Pons (tissue), 1 donor: Measurements from ENCODE around the gene DACH1.
"Not testable (repeated sequence)": the region's sequence is repeated elsewhere in the genome, so short reads cannot be mapped to it uniquely, and the experiment has no call there.

Source experiments
- DNase-seq: peaks from one replicate; pipeline ENCODE4 v3.0.0-alpha.2; 2016; ENCODE audit warnings: low spot score

Gene DACH1

DNA sequence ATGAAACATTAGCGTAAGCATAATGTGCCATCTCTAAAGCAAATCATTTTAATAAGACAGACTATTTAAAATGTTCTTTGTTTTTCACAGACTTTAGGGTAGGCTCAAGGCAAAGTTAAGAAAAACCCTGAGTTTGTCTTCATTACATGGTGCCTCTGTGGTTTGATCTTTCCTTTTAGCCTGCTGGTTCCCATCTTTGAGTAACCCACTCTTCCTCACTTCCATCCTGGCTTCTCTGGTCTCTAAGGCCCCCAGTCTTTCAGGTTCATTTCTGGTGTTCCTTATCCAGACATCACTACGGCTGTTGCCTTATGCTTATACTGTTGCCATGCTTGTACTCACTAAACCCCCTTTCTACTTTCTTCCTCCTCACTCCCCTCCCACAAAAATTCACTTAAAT lies 38.4 kb downstream of the DACH1 start:
- DNase-seq, result no peak

DNA sequence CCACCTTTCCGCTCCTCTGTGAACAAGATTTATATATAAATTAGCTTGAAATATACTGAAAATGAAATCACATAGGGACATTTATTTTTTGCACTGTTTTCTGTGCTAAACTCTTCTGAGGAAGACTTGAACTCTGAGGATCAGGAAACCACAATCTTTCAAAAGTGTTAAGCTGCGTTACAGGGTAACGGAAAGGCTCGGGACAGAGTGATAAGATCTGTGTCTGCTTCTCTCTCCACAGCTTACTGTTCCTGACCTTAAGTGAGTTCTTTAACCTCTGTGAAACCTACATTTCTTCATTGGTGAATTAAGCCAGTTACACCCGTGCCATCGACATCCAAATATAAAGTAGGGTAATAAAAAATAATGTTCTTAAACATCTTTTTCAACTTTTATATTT lies 38.9 kb downstream of the DACH1 start:
- DNase-seq, result no peak

DNA sequence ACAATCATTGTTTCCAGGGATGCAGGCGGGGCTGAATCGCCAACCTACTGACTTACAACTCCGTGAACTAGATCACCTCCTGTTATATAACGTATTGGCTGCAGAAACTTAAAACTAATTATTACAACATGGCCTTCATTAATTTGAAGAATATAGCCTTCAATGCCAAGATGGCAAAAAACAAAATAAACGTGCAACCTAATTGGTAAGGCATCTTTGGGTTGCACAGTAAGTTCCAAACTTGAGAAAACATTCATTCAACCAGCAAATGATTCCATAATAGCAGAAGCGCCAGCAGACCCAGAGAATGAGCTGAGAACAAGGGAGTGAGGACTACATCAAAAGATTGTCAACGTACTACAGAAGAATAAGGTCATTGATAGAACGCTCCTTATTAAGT lies 39.8 kb downstream of the DACH1 start:
- no peak for DNase-seq

DNA sequence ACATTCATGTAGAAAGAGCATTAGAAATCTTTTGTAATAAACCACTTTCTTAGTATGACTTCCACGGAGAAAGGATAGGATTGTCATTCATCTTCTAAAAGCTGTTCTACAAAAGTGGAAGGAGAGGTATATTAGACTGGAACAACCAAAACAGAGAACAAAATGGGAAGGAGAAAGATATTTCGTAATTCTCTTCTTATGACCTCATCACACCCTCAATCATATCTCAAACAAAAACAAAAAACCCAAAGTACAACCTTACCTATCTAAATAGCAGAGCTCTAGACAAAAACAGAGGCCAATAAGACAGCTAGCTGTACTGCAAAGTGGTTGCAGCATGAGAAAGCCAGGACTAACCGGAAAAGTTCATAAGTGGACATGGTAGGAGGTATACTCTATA lies 46.3 kb downstream of the DACH1 start:
- no peak for DNase-seq

DNA sequence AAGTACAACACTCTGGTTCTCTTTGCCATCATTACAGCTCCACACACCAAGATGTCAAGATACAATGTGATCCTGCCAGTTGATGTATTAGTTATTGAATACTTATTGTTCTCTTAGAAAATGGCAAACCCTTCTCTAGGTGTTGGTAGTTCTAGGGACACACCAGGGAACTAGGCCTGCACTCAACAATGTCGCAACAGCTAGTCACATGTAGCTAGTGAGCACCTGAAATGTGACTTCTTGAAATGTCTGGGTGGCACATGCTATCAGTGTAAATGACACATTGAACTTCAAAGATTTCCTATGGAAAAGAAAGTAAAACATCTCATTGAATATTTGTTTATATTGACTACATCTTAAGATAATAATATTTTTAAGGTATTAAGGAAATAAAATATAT lies 49.7 kb downstream of the DACH1 start:
- DNase-seq, result no peak

DNA sequence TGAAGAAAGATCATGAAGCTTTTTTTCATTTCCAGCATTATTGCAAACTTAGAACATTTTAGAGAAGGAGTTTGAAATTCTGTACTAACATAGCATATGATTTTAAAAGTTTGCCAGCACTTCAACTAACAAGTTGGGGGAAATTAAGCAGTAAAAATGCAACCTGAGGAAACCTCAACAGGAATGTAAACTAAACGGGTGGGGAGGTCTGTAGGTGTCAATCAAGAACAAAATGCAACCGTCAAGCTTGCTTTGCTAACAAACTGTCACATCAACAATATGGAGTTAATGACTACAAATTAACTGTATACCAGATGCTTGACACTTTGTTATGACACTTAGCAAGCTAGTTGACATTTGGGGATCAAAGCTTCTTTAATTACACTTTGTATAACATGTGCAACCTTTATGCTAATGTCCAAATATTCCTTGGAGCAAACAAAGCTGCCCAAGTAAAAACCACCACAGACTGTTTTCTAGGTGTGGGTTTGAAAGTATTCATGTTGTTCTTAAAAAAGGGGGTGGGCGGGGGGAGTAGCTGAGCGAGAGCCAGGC lies 52.1 kb downstream of the DACH1 start:
- DNase-seq, result no peak

DNA sequence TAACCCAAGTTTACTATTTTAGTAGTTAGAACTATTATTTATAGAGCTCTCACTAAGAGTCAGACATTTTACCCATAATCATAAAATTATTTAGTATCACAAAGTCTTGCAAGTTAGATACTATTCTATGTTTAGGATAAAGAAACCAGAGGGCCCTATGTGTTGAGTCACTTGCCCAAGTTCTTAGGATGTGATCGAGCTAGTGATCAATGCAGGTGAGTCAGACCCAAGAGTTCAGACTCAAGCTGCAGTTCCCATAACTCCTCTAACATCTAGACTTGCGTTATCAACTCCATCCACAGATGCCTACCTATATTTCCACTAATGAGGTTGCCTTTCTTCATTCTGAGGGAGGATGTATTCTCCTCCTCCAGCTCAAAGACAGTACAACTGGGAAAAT lies 53.8 kb downstream of the DACH1 start:
- DNase-seq, result no peak

DNA sequence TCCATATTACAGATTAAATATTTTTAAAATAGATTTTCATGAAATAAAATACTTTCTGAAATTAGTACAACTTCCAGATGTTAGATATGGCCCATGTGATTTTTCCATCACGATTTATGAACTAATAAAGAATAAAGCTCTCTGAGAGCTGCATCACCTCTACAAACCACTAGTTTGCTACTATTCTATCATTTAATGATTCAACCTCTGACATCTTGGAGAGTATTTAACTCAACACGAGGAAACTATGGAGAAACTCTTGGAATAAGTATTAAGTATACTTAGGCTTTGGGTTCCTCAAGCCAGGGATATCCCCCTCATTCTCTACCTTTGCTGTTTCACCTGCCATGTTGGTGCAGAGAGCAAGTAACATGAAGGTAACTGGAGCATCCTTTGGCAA lies 55.7 kb downstream of the DACH1 start:
- DNase-seq, result no peak

DNA sequence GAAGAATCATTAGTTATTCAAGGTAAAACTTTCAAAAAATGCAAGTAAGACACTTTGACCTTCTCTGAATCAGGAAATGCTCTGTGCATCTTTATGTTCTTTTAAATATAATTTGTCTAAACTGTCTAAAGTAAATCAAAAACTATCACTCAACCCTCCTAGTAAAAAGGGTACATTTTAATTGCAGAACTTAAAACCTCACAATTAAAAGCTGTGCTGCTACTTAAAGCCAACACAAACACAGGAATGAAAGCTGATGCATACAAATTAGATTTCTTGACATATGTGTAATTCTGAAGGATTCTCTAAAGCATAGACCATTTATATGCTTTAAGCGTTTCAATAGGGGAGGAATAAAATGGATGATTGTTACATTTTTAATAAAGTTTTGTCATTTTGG lies 58.3 kb downstream of the DACH1 start:
- DNase-seq, result no peak

DNA sequence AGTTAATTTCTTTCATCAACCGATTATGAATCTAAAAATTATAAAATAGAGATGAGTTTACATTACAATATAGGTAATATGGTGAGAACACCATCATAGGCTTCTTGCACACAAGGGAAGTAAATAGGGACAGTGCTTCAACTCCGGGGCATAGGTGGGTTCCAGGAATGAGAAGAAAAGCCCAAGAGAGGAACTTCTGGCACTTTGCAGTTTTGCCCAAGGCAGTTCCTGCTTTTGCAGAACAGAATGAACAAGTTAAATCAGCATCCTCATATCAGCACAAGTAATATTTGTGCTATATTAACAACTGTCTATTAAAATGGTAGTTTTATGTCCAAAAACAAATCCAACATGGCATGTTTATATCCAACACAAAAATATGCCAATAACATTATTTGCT lies 60.1 kb downstream of the DACH1 start:
- DNase-seq, result no peak

DNA sequence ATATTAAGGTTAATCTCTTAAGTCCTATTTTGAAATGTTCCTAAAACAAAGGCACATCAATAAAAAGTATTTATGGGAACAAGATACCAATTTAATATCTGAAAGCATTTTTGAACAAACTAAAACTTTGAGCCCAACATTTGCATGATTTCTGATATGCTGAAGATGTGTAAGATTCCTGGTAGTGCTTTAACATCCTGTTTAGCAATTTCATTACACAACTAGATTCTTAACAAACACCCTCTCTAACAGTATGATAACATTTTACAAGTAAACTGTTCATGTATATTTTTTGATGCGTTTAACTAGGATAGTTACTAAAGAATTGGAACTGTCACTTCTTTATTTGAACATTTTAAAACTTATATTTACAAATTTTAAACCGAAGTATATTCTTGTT lies 63.9 kb downstream of the DACH1 start:
- no peak for DNase-seq

DNA sequence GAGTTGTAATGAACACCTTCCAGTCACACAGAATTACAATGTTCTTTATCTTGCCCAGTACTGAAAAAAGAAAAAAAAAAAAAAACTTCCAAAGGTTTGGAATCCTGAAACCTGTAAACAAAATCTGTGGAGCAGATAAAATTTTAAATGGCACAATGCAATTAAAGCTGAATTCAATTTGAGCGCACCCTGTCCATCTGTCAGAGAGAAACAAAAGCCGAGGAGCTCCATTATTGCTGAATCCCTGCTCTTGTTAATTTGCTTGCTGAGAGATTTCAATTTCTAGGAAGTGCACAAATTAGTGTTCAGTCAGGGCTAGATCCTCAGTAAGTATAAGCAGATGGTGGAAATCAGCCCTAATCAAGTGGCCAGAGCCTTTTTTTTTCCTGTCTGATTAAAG lies 65.2 kb downstream of the DACH1 start:
- DNase-seq, result no peak

DNA sequence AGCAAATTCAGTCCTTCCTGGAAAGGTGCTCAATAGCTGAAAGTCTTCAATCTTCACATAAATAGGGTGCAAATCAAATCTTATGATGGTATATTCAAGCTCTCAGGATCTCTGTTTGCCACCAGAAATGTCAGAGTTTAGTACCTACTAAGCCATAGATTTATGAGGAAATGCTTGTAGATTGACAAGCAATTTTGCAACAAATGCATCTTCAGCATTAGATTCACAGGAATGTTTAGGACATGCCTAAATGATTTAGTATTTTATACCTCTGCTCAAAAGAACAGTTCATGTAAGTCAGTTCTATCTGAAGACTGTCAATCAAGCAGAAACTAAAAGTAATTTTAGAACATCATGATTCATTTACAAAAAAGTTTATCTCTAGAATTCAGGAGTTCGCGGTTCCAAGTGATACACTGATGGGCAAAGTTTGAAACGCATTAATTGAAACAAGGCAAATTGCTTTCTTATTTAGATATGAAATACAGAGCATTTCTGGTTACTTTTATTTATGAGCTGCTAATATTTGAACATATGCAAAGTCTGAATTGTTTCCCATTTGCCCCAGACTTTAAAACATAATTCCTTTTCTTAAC lies 65.7 kb downstream of the DACH1 start:
- no peak for DNase-seq

DNA sequence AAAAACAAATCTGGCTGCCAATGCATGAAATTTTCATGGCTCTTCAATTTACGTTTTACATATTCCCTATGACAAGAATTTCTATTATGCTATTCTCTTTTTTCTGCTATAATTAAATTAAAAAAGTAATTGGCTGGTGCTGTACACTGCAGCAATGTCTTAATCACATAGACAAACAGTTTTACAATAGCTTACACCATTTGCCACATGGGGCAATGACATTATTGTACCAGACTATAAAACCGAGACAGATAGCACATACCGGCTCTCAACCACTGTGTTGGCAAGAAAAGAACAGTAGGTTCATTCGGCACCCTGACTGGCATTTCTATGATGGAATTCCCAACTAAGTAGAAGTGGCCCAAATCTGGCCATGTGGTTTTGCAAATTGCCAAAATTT lies 67.7 kb downstream of the DACH1 start:
- DNase-seq, result no peak

DNA sequence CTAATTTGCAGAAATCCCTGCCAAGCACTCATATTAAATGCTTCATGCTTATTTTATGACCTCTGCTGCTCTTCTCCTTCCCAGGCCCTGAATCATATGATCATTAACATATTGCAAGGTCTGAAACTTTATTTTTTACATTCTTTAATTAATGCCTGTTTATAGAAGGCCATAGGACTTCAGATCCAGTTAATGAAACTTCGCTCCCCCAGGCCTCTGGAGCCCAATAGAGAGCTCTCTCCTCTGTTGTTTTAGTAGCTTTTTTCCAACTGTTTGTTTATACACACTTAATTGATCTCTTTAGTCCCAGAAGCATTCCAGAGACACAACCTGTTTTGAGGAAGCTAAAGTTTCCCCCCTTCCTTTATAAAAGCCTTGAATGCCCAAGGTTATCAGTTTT lies 68.3 kb downstream of the DACH1 start:
- DNase-seq, result no peak

DNA sequence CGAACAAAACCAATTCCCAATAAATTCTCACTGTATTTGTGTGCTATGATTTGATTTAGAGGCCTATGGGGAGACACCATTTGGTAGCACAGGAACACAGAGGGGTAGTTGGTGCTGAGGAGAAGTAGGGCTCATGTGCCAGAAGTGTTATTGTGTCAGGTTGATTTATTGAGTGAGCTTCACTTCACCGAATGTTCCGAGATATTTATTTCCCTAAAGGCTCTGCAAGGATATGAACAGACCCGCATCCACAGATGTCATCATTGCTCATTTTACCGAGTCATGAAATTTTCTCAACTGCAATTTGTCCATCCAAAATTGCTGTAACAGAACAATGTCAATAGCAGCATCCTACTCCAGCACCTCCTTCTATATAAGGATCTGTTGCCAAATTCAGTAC lies 69.5 kb downstream of the DACH1 start:
- no peak for DNase-seq

DNA sequence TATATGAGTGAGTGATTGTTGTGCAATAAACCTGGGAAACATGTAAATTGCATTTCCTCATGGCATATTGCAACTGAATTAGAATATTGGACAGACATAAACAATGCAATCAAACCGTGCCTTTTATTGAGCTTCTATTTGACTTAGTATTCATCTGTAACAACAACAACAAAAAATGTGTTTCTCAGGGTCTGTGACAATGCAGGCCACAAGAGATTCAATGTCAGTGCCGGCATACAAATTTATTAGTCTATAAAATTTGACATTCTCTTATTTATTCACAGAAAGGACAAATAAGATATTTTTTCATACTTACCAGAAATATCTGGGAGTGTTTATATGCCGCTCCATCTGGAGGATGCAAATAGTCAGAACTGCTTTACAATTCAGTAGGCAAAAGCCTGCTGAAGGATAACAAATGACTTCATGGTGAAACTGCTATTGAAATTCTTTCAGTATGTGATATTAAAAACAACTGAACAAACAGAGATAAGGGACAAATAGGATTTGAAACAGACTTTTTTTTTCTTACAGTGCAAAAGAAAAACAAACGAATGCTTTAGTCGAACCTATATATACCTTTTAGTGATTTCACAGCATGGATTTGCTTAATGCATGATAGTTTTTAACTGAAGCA lies 77.2 kb downstream of the DACH1 start:
- DNase-seq, result no peak

DNA sequence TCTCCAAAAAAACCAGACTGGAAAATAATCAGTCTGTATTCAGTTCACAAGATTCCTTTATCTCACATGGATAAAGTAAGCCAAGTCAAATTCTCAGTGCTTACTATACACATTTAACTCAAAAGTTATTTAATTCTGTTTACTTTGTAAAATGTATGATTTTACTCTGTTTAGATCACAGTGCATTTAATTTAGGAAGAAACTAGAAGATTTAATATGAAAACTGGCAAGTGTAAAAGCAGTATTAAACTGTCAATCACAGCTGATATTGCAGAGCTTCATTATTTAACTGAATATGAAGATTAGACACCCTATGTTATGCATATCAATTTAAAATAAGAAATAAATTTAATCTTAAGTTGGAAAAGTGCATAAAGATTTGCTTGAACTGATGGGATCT lies 78.0 kb downstream of the DACH1 start:
- no peak for DNase-seq

DNA sequence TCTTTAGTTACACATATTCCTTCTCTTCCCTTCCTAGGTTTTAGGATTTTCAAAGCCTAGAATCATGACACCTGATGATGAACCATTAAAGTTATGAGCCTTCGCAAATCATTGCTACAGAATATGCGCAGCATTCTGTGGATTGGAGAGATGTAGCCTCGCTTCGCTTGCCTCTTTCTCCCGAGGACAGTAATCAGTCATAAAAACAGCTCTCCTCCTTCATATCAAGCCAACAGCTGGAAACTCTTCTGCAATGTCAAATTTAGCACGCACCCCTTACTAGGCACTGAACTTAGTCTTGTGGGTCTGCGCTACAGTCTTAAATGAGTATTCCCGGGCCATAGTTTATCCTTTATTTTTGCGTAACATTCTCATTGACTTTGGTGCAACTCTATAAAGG lies 79.6 kb downstream of the DACH1 start:
- no peak for DNase-seq

DNA sequence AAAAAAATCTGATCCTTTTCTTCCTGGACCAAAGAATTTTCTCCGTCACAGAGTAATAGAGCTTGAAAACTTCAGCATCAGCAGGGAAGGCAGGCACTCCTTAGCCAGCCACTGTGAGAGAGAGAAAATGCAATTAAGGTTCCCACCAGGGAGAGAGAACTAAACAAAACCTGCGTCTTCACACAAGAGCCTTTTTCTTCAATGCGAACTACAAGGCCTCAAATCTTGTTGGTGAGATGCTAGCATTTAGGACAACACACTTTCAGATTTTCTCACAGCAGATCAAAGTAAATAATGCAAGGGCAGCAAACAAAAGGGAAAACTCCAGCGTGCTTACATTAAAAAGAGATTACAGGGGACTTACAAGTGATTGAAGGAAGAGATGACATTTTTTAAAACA lies 80.1 kb downstream of the DACH1 start:
- DNase-seq, result no peak

DNA sequence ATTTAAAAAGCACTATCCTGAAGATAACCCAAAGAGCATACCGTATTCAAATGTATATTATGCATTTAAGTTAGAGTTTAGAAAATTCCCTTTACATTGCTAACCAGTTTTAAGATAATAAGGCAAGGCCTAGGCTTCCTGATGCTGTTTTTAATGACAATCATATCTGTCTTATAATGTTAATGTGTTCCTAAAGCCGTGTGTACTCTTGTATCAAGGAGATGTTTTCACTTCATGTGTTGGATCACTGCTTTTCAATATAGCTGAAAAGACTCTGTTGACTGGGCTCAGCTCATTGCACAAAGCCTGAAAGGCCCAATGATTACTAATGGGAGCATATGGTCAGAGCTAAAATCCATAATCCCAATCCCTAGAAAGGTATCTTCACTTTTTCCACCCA lies 81.6 kb downstream of the DACH1 start:
- no peak for DNase-seq

DNA sequence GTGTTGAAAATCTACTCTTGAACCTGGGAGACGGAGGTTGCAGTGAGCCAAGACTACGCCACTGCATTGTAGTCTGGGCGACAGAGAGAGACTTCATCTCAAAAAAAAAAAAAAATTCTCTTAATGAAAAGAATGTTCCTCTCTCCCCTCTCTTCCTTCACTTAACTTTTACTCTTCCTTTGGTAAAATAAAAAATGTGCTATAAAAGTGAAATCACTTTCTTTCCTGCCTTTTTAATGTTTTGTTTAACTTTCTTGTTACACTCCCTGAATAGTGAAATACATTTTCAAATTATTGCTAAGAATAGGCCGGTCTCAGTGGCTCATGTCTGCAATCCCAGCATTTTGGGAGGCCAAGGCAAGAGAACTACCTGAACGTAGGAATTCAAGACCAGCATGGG lies 86.5 kb downstream of the DACH1 start:
- DNase-seq, result no peak

DNA sequence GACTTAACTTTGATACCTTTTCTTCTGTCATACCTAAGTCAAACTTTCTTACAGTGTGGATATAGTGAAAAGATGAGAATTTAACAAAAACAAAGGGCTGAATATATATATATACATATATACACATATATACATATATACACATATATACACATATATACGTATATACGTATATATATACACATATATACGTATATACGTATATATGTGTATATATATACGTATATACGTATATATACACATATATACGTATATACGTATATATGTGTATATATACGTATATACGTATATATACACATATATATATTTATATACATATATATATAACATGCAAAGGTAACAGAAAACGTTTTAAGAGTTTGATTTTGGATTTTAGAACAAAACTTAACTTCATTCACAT lies 88.0 kb downstream of the DACH1 start:
- DNase-seq, result not testable (repeated sequence)

DNA sequence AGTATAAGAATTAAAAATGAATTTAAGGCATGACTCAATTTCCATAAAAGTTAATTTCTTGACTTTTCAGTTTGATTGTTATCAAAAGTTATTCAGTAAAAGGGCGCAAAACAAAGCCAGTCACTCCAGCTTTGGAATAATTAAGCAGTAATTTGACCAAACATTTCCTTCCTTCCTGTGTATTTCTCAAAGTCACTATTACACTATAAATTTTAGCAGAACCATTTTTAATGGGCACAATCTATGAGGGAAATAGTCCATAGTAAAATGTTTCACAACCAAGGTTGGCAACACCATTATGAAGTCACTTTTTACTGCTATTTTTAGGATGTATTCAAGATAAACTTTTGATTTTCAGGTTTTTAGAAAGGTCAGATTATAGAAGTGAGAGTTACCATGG lies 91.0 kb downstream of the DACH1 start:
- DNase-seq, result no peak
